SK-N-SH (cell line): ENCODE measurements around the gene NRARP. TPM values are rescaled to one million over a fixed set of nuclear protein-coding genes. Genes with fewer than 3 reads are reported as not detected.

Experiments used
- CTCF ChIA-PET: fragments of 300-600, 350-600 bp; formaldehyde crosslinking; extraction: SDS; loops from one replicate; lab custom pipeline; 2021; lab: Yijun Ruan, JAX
- POLR2A ChIA-PET: fragments of 350-600 bp; sonication (Branson Sonifier 250); formaldehyde crosslinking; extraction: SDS; loops from one replicate; lab custom pipeline; 2020; ENCODE audit warnings: antibody characterized with exemption, inconsistent platforms; lab: Yijun Ruan, JAX
- DNase-seq: peaks from one replicate; pipeline ENCODE4 v3.0.0; 2012
- H2AFZ ChIP-seq: fragments of 200-600 bp; sonication (generic); 2 replicates; pipeline ENCODE4 v1.8.1; 2016; ENCODE audit warnings: antibody characterized with exemption, mild to moderate bottlenecking, low read depth
- H3F3A ChIP-seq: fragments of 200-600 bp; sonication (generic); replicated peaks from 2 replicates; pipeline ENCODE3; 2016; ENCODE audit warnings: antibody characterized with exemption, mild to moderate bottlenecking; ENCODE audit not compliant: insufficient read depth
- H3K27ac ChIP-seq, 2 experiments: fragments of 200-500 bp in 1 of 2; fragments of 200-600 bp in 1 of 2; sonication (Bioruptor generic) in 1 of 2; sonication (generic), shearing (Covaris generic) in 1 of 2; 2 replicates each; pipeline versions ENCODE4 v1.5.1 to v1.6.1; 2014 to 2016; ENCODE audit warnings: low read depth in 2 of 2, inconsistent platforms in 1 of 2, low read length in 1 of 2, mild to moderate bottlenecking in 1 of 2, mixed read lengths in 1 of 2
- H3K27me3 ChIP-seq: fragments of 200-600 bp; sonication (generic), shearing (Covaris generic); 2 replicates; pipeline ENCODE4 v1.6.1; 2016; ENCODE audit warnings: mixed run types; ENCODE audit not compliant: insufficient read depth
- H3K36me3 ChIP-seq, 2 experiments: fragments of 200-500 bp in 1 of 2; fragments of 200-600 bp in 1 of 2; sonication (Bioruptor generic) in 1 of 2; sonication (generic) in 1 of 2; replicated peaks in 1 of 2; 2 replicates each; pipeline versions ENCODE3 to v1.5.1; 2014 to 2016; ENCODE audit warnings: low read length in 1 of 2, mild to moderate bottlenecking in 1 of 2; ENCODE audit not compliant: insufficient read depth in 2 of 2, control insufficient read depth in 1 of 2
- H3K4me1 ChIP-seq, 2 experiments: fragments of 200-500 bp in 1 of 2; fragments of 200-600 bp in 1 of 2; sonication (Bioruptor generic) in 1 of 2; sonication (generic), shearing (Covaris generic) in 1 of 2; 2 replicates each; pipeline versions ENCODE4 v1.5.1 to v1.6.1; 2014 to 2016; ENCODE audit warnings: low read depth in 1 of 2, low read length in 1 of 2, mixed run types in 1 of 2; ENCODE audit not compliant: insufficient read depth in 2 of 2, control insufficient read depth in 1 of 2
- H3K4me2 ChIP-seq: fragments of 200-600 bp; sonication (generic), shearing (Covaris generic); 2 replicates; pipeline ENCODE4 v1.6.1; 2017; ENCODE audit warnings: mixed run types
- H3K4me3 ChIP-seq, 2 experiments: fragments of 200-500 bp in 1 of 2; fragments of 200-600 bp in 1 of 2; sonication (Bioruptor generic) in 1 of 2; sonication (generic), shearing (Covaris generic) in 1 of 2; 2 replicates each; pipeline versions ENCODE4 v1.5.1 to v1.8.1; 2014 to 2016; ENCODE audit warnings: low read depth in 2 of 2, inconsistent platforms in 1 of 2, low read length in 1 of 2, mild to moderate bottlenecking in 1 of 2, mixed read lengths in 1 of 2, moderate library complexity in 1 of 2
- H3K79me2 ChIP-seq: fragments of 200-600 bp; sonication (generic); 2 replicates; pipeline ENCODE4 v1.8.1; 2017; ENCODE audit warnings: mild to moderate bottlenecking; ENCODE audit not compliant: insufficient read depth
- H3K9ac ChIP-seq: fragments of 200-600 bp; sonication (generic); 2 replicates; pipeline ENCODE4 v1.6.1; 2017; ENCODE audit warnings: mixed run types
- H3K9me2 ChIP-seq: fragments of 200-600 bp; sonication (generic); 2 replicates; pipeline ENCODE4 v1.6.1; 2017; ENCODE audit warnings: mixed run types
- H3K9me3 ChIP-seq: fragments of 200-600 bp; sonication (generic); 2 replicates; pipeline ENCODE4 v1.6.1; 2017; ENCODE audit warnings: mixed run types, mild to moderate bottlenecking, moderate library complexity
- H4K20me1 ChIP-seq: fragments of 200-600 bp; sonication (generic); 2 replicates; pipeline ENCODE4 v1.6.1; 2017; ENCODE audit warnings: mild to moderate bottlenecking, mixed run types; ENCODE audit not compliant: insufficient read depth
- CHD2 ChIP-seq: fragments of 150-350 bp; IDR thresholded peaks from 2 replicates; pipeline ENCODE4 v1.6.1; 2018; ENCODE audit warnings: low read length; ENCODE audit not compliant: partially characterized antibody
- EP300 ChIP-seq, 2 experiments: IDR thresholded peaks; 2 replicates each; pipeline versions ENCODE4 v1.4.0 to v1.6.1; 2012; ENCODE audit warnings: borderline replicate concordance in 1 of 2, low read depth in 1 of 2, low read length in 1 of 2
- FOXJ3 ChIP-seq: sonication (generic); formaldehyde crosslinking; IDR thresholded peaks from 2 replicates; pipeline ENCODE4 v1.5.1; 2020; ENCODE audit warnings: mild to moderate bottlenecking, missing genetic modification reagents
- FOXM1 ChIP-seq: IDR thresholded peaks from 2 replicates; pipeline ENCODE4 v1.4.0; 2012; ENCODE audit warnings: low read depth, mild to moderate bottlenecking
- GABPA ChIP-seq: IDR thresholded peaks from 2 replicates; pipeline ENCODE4 v1.4.0; 2012; ENCODE audit warnings: low read depth, mild to moderate bottlenecking
- MXI1 ChIP-seq: IDR thresholded peaks from 2 replicates; pipeline ENCODE4 v1.6.1; 2012; ENCODE audit warnings: mild to moderate bottlenecking, low read depth, low read length, improper control_type of control experiment
- NFIC ChIP-seq: IDR thresholded peaks from 2 replicates; pipeline ENCODE4 v1.4.0; 2012; ENCODE audit warnings: borderline replicate concordance
- NRF1 ChIP-seq: IDR thresholded peaks from 2 replicates; pipeline ENCODE4 v1.6.1; 2012; ENCODE audit warnings: low read depth, mild to moderate bottlenecking, low read length
- POLR2AphosphoS5 ChIP-seq: IDR thresholded peaks from 2 replicates; pipeline ENCODE4 v1.6.1; 2012; ENCODE audit warnings: low read depth, low read length
- RAD21 ChIP-seq: IDR thresholded peaks from 2 replicates; pipeline ENCODE4 v1.6.1; 2012; ENCODE audit warnings: mild to moderate bottlenecking, low read length
- RCOR1 ChIP-seq: fragments of 150-350 bp; IDR thresholded peaks from 2 replicates; pipeline ENCODE4 v1.6.1; 2017; ENCODE audit warnings: antibody characterized with exemption, low read length
- SIN3A ChIP-seq: IDR thresholded peaks from 2 replicates; pipeline ENCODE4 v1.6.1; 2012; ENCODE audit warnings: low read depth, mild to moderate bottlenecking, low read length, moderate library complexity, borderline replicate concordance
- SMC3 ChIP-seq: IDR thresholded peaks from 2 replicates; pipeline ENCODE4 v1.6.1; 2012; ENCODE audit warnings: low read depth, low read length, improper control_type of control experiment
- TEAD4 ChIP-seq: IDR thresholded peaks from 2 replicates; pipeline ENCODE4 v1.4.0; 2012; ENCODE audit warnings: mild to moderate bottlenecking, borderline replicate concordance; ENCODE audit not compliant: insufficient read depth
- YY1 ChIP-seq: IDR thresholded peaks from 2 replicates; pipeline ENCODE4 v1.4.0; 2012; ENCODE audit warnings: low read depth, mild to moderate bottlenecking
- WGBS: methylation state at CpG from one replicate; pipeline ENCODE4 v1.1.6; 2017; ENCODE audit warnings: low lambda C conversion rate; 5-methylcytosine and 5-hydroxymethylcytosine counted together
- polyA plus RNA-seq, 3 experiments: library from polyadenylated mRNA; depleted of rRNA; stranded (reverse); fragments of >200 nt; gene quantifications; 2 replicates each; pipeline ENCODE4 v1.2.3, GENCODE V29; 2012
- TF ChIP-seq, protein P1 (sequence below): IDR thresholded peaks from 2 replicates; pipeline ENCODE4 v1.4.0; 2012; ENCODE audit warnings: low read depth, borderline replicate concordance
- TF ChIP-seq, protein P2 (sequence below): IDR thresholded peaks from 2 replicates; pipeline ENCODE4 v1.4.0; 2012; ENCODE audit warnings: low read depth, borderline replicate concordance
- TF ChIP-seq, protein P3 (sequence below): IDR thresholded peaks from 2 replicates; pipeline ENCODE4 v1.6.1; 2012; ENCODE audit warnings: mild to moderate bottlenecking, low read depth, low read length, moderate library complexity
- TF ChIP-seq, protein P4 (sequence below): fragments of 150-350 bp; IDR thresholded peaks from 2 replicates; pipeline ENCODE4 v1.6.1; 2016; ENCODE audit warnings: mild to moderate bottlenecking, low read depth, low read length

Gene NRARP
- polyA plus RNA-seq, 1 of the 3 experiments (the other 2 are of a cell fraction) = 3.9 TPM

GRCh38 chr9:137339045-137339907, 37.2 kb upstream of the NRARP start:
- ChIA-PET CTCF (no interaction called here), POLR2A (no interaction called here)
- H3K9me2 ChIP-seq = no peaks in the 10 kb centered on the region
- no peak overlapping the region for H3K4me3 ChIP-seq
- no peak overlapping the region for H2AFZ ChIP-seq
- no peak for DNase-seq
- no peak overlapping the region for H3K27ac ChIP-seq
- H3F3A ChIP-seq = peaks cover 3% of the 10 kb centered on the region
- no peaks in the 10 kb centered on the region for H3K36me3 ChIP-seq
- TF ChIP-seq, protein P1, sequence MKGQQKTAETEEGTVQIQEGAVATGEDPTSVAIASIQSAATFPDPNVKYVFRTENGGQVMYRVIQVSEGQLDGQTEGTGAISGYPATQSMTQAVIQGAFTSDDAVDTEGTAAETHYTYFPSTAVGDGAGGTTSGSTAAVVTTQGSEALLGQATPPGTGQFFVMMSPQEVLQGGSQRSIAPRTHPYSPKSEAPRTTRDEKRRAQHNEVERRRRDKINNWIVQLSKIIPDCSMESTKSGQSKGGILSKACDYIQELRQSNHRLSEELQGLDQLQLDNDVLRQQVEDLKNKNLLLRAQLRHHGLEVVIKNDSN = no peak
- TF ChIP-seq FOXJ3 = no peak
- TF ChIP-seq CHD2 = no peak
- TF ChIP-seq FOXM1 = no peak
- TF ChIP-seq RCOR1 = no peak
- no peak for TF ChIP-seq SIN3A
- TF ChIP-seq EP300 (IDR thresholded peaks at IDR 0.05; ENCODE audit: borderline replicate concordance in 1 of 2, low read depth in 1 of 2, low read length in 1 of 2) = no peak
- H3K9me3 ChIP-seq = peaks cover 7% of the 10 kb centered on the region; the same call in 1 of the 2 replicates
- no peaks in the 10 kb centered on the region for H3K27me3 ChIP-seq
- 57% methylated on average over 7 of the region's 7 CpGs for WGBS
- no peaks in the 10 kb centered on the region for H3K79me2 ChIP-seq
- no peak overlapping the region for H3K9ac ChIP-seq
- peaks cover 0 to 11% of the 10 kb centered on the region in 2 experiments; a peak in 1 of 4 replicates for H3K4me1 ChIP-seq
- H3K4me2 ChIP-seq = peak overlapping the region; percentile 28; the same call in 1 of the 2 replicates
- no peaks in the 10 kb centered on the region for H4K20me1 ChIP-seq

DNA sequence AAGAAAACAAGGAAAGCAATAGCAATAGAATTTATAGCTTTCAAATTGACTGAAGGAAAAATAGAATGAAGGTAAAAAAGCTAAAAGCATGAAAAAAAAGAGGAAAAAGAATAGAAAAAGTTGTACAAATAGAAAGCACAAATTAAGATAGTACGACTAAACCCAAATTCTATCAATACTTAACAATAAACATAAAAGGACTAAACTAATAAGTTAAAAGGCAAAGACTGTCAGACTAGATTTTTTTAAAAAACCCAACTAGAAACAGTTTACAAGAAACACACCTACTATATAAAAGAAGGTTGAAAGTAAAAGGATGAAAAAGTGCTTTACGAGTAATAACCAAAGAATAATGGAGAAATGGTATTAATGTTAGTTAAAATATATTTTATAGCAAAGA, 34.7 kb upstream of the NRARP start:
- no peak overlapping the region for H3K27ac ChIP-seq
- H3K79me2 ChIP-seq = no peaks in the 10 kb centered on the region
- H2AFZ ChIP-seq = no peak overlapping the region
- ChIA-PET CTCF (no interaction called here), POLR2A (no interaction called here)
- no peak overlapping the region for H3K4me3 ChIP-seq
- H4K20me1 ChIP-seq = no peaks in the 10 kb centered on the region
- peaks cover 7% of the 10 kb centered on the region; the same call in 1 of the 2 replicates for H3K9me3 ChIP-seq
- H3K9me2 ChIP-seq = no peaks in the 10 kb centered on the region
- no peaks in the 10 kb centered on the region for H3K27me3 ChIP-seq
- peaks cover 0 to 11% of the 10 kb centered on the region in 2 experiments; a peak in 1 of 4 replicates for H3K4me1 ChIP-seq
- no peak overlapping the region for H3K4me2 ChIP-seq
- DNase-seq = no peak
- WGBS = 53% methylated on average over 2 of the region's 2 CpGs
- peaks cover 3% of the 10 kb centered on the region for H3F3A ChIP-seq
- H3K9ac ChIP-seq = no peak overlapping the region
- H3K36me3 ChIP-seq = no peaks in the 10 kb centered on the region
- TF ChIP-seq GABPA (no peak), RAD21 (no peak), SMC3 (no peak), NFIC (no peak), MXI1 (no peak), TEAD4 (no peak), POLR2AphosphoS5 (no peak), NRF1 (no peak), YY1 (no peak)
- TF ChIP-seq, protein P2, sequence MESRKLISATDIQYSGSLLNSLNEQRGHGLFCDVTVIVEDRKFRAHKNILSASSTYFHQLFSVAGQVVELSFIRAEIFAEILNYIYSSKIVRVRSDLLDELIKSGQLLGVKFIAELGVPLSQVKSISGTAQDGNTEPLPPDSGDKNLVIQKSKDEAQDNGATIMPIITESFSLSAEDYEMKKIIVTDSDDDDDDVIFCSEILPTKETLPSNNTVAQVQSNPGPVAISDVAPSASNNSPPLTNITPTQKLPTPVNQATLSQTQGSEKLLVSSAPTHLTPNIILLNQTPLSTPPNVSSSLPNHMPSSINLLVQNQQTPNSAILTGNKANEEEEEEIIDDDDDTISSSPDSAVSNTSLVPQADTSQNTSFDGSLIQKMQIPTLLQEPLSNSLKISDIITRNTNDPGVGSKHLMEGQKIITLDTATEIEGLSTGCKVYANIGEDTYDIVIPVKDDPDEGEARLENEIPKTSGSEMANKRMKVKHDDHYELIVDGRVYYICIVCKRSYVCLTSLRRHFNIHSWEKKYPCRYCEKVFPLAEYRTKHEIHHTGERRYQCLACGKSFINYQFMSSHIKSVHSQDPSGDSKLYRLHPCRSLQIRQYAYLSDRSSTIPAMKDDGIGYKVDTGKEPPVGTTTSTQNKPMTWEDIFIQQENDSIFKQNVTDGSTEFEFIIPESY = no peak
- TF ChIP-seq, protein P3, sequence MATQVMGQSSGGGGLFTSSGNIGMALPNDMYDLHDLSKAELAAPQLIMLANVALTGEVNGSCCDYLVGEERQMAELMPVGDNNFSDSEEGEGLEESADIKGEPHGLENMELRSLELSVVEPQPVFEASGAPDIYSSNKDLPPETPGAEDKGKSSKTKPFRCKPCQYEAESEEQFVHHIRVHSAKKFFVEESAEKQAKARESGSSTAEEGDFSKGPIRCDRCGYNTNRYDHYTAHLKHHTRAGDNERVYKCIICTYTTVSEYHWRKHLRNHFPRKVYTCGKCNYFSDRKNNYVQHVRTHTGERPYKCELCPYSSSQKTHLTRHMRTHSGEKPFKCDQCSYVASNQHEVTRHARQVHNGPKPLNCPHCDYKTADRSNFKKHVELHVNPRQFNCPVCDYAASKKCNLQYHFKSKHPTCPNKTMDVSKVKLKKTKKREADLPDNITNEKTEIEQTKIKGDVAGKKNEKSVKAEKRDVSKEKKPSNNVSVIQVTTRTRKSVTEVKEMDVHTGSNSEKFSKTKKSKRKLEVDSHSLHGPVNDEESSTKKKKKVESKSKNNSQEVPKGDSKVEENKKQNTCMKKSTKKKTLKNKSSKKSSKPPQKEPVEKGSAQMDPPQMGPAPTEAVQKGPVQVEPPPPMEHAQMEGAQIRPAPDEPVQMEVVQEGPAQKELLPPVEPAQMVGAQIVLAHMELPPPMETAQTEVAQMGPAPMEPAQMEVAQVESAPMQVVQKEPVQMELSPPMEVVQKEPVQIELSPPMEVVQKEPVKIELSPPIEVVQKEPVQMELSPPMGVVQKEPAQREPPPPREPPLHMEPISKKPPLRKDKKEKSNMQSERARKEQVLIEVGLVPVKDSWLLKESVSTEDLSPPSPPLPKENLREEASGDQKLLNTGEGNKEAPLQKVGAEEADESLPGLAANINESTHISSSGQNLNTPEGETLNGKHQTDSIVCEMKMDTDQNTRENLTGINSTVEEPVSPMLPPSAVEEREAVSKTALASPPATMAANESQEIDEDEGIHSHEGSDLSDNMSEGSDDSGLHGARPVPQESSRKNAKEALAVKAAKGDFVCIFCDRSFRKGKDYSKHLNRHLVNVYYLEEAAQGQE = no peak
- TF ChIP-seq, protein P4, sequence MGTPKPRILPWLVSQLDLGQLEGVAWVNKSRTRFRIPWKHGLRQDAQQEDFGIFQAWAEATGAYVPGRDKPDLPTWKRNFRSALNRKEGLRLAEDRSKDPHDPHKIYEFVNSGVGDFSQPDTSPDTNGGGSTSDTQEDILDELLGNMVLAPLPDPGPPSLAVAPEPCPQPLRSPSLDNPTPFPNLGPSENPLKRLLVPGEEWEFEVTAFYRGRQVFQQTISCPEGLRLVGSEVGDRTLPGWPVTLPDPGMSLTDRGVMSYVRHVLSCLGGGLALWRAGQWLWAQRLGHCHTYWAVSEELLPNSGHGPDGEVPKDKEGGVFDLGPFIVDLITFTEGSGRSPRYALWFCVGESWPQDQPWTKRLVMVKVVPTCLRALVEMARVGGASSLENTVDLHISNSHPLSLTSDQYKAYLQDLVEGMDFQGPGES = no peak
- TF ChIP-seq, all 33 proteins: peak for 0
